Measurements from ENCODE around the gene CDK5RAP1.

The CDK5RAP1 gene

GRCh38 chr20:33377366-33377765 is 24.0 kb downstream of the CDK5RAP1 start:
- no peak for DNase-seq

GRCh38 chr20:33373735-33374605 is 27.3 kb downstream of the CDK5RAP1 start:
- no peak for DNase-seq

GRCh38 chr20:33372993-33373441 is 28.3 kb downstream of the CDK5RAP1 start:
- DNase-seq: no peak

GRCh38 chr20:33370291-33370690 is 31.0 kb downstream of the CDK5RAP1 start:
- DNase-seq: no peak

GRCh38 chr20:33362898-33363297 is 38.4 kb downstream of the CDK5RAP1 start:
- DNase-seq: no peak

- DNase-seq: no peak
Measured at GRCh38 chr20:33359399-33360261, 41.7 kb downstream of the CDK5RAP1 start.

GRCh38 chr20:33353013-33353402 is 48.3 kb downstream of the CDK5RAP1 start:
- DNase-seq: no peak

- no peak for DNase-seq
Measured at GRCh38 chr20:33352258-33353012, 48.9 kb downstream of the CDK5RAP1 start.

GRCh38 chr20:33351696-33352095 is 49.6 kb downstream of the CDK5RAP1 start:
- no peak for DNase-seq

- no peak for DNase-seq
Measured at GRCh38 chr20:33349493-33349892, 51.8 kb downstream of the CDK5RAP1 start.

GRCh38 chr20:33348136-33348937 is 53.0 kb downstream of the CDK5RAP1 start:
- DNase-seq: no peak

- no peak for DNase-seq
Measured at GRCh38 chr20:33345342-33345741, 56.0 kb downstream of the CDK5RAP1 start.

GRCh38 chr20:33343521-33343920 is 57.8 kb downstream of the CDK5RAP1 start:
- no peak for DNase-seq

- DNase-seq: no peak
Measured at GRCh38 chr20:33339515-33340058, 61.7 kb downstream of the CDK5RAP1 start.

- no peak for DNase-seq
Measured at GRCh38 chr20:33338467-33339258, 62.7 kb downstream of the CDK5RAP1 start.

GRCh38 chr20:33337531-33338165 is 63.7 kb downstream of the CDK5RAP1 start:
- DNase-seq: no peak

GRCh38 chr20:33337119-33337518 is 64.2 kb downstream of the CDK5RAP1 start:
- no peak for DNase-seq

- no peak for DNase-seq
Measured at GRCh38 chr20:33336375-33336774, 64.9 kb downstream of the CDK5RAP1 start.

GRCh38 chr20:33334111-33334510 is 67.2 kb downstream of the CDK5RAP1 start:
- no peak for DNase-seq

GRCh38 chr20:33333616-33334015 is 67.7 kb downstream of the CDK5RAP1 start:
- DNase-seq: no peak
